B cell (primary cell): Measurements from ENCODE around the gene BTNL8. TPM values are rescaled to one million over a fixed set of nuclear protein-coding genes. Genes with fewer than 3 reads are reported as not detected.

Source experiments
- ATAC-seq: fragments of 200-7000 bp; cut with Tn5 transposase; one replicate; pipeline ENCODE4 v1.10.0; 2021; ENCODE audit warnings: low read depth, mild to moderate bottlenecking, moderate number of reproducible peaks, moderate library complexity
- CTCF ChIA-PET: fragments of 350-600 bp; sonication (Branson Sonifier 250); formaldehyde crosslinking; loops from one replicate; lab custom pipeline; 2021; ENCODE audit warnings: antibody characterized with exemption, inconsistent platforms; lab: Charles Lee
- POLR2A ChIA-PET: fragments of 350-600 bp; sonication (Branson Sonifier 250); formaldehyde crosslinking; loops from one replicate; lab custom pipeline; 2021; ENCODE audit warnings: antibody characterized with exemption; lab: Charles Lee
- DNase-seq: peaks from one replicate; pipeline ENCODE4 v3.0.0; 2013
- H2AFZ ChIP-seq: 2 replicates; pipeline ENCODE4 v1.6.1; 2012; ENCODE audit warnings: mild to moderate bottlenecking, low read depth, low read length; ENCODE audit not compliant: insufficient read depth, poor library complexity, severe bottlenecking
- H3K27ac ChIP-seq, 2 donors: 1 replicate in 1 of 2; 2 replicates in 1 of 2; pipeline ENCODE4 v1.5.1; 2012 to 2013; ENCODE audit warnings: low read length in 2 of 2, mild to moderate bottlenecking in 2 of 2, moderate library complexity in 1 of 2
- H3K27me3 ChIP-seq, 4 experiments: fragments of 200-600 bp in 1 of 4; sonication (generic) in 1 of 4; replicated peaks in 1 of 4; 1 replicate in 2 of 4; 2 replicates in 2 of 4; pipeline versions ENCODE4 v1.6.1 to v1.7.0; 2013 to 2016; ENCODE audit warnings: low read length in 3 of 4, mild to moderate bottlenecking in 2 of 4, mixed read lengths in 1 of 4, moderate library complexity in 1 of 4; ENCODE audit not compliant: insufficient read depth in 4 of 4, control insufficient read depth in 3 of 4; ENCODE audit errors: control extremely low read depth in 1 of 4
- H3K36me3 ChIP-seq, 2 experiments: replicated peaks in 1 of 2; 1 replicate in 1 of 2; 2 replicates in 1 of 2; pipeline versions ENCODE4 v1.6.1 to v1.7.1; 2013; ENCODE audit warnings: low read length in 1 of 2; ENCODE audit not compliant: insufficient read depth in 2 of 2, control insufficient read depth in 1 of 2; ENCODE audit errors: control extremely low read depth in 1 of 2, extremely low read depth in 1 of 2
- H3K4me1 ChIP-seq, 2 donors: fragments of 200-600 bp in 1 of 2; sonication (generic) in 1 of 2; 1 replicate in 1 of 2; 2 replicates in 1 of 2; pipeline versions ENCODE4 v1.5.1 to v1.6.1; 2013 to 2017; ENCODE audit warnings: low read length in 2 of 2; ENCODE audit not compliant: control insufficient read depth in 2 of 2, insufficient read depth in 2 of 2
- H3K4me2 ChIP-seq: replicated peaks from 2 replicates; pipeline ENCODE3; 2012; ENCODE audit warnings: mild to moderate bottlenecking, low read depth, low read length; ENCODE audit not compliant: poor library complexity, severe bottlenecking
- H3K4me3 ChIP-seq, 5 experiments: fragments of 200-600 bp in 1 of 5; sonication (generic) in 1 of 5; 1 replicate in 3 of 5; 2 replicates in 2 of 5; pipeline versions ENCODE4 v1.5.1 to v1.7.0; 2011 to 2016; ENCODE audit warnings: low read length in 4 of 5, mild to moderate bottlenecking in 4 of 5, low read depth in 2 of 5, control low read depth in 1 of 5, moderate library complexity in 1 of 5; ENCODE audit not compliant: insufficient read depth in 1 of 5; ENCODE audit errors: control extremely low read depth in 1 of 5, extremely low read depth in 1 of 5
- H3K79me2 ChIP-seq: fragments of 200-600 bp; sonication (generic); one replicate; pipeline ENCODE4 v1.6.0; 2016; ENCODE audit warnings: low read length; ENCODE audit not compliant: control insufficient read depth, insufficient read depth
- H3K9ac ChIP-seq: fragments of 200-600 bp; sonication (generic); 2 replicates; pipeline ENCODE4 v1.6.1; 2017; ENCODE audit warnings: mild to moderate bottlenecking, low read length, moderate library complexity
- H3K9me3 ChIP-seq, 3 donors: one replicate each; pipeline versions ENCODE4 v1.6.1 to v1.7.1; 2013; ENCODE audit warnings: low read length in 2 of 3; ENCODE audit not compliant: control insufficient read depth in 2 of 3, insufficient read depth in 1 of 3; ENCODE audit errors: control extremely low read depth in 1 of 3
- H4K20me1 ChIP-seq: 2 replicates; pipeline ENCODE4 v1.6.0; 2012; ENCODE audit warnings: mild to moderate bottlenecking, low read length; ENCODE audit not compliant: insufficient read depth, control insufficient read depth, poor library complexity, severe bottlenecking
- H3K27ac Mint-ChIP-seq: one replicate; pipeline ENCODE4 v1.8.0; 2021; ENCODE audit warnings: mixed read lengths
- H3K27me3 Mint-ChIP-seq: one replicate; pipeline ENCODE4 v1.8.0; 2021; ENCODE audit warnings: mixed read lengths
- H3K4me1 Mint-ChIP-seq: one replicate; pipeline ENCODE4 v1.8.0; 2021; ENCODE audit warnings: mixed read lengths
- H3K4me3 Mint-ChIP-seq: one replicate; pipeline ENCODE4 v1.8.0; 2021; ENCODE audit warnings: mixed read lengths
- H3K9me3 Mint-ChIP-seq: one replicate; pipeline ENCODE4 v1.8.0; 2022; ENCODE audit warnings: mixed read lengths; ENCODE audit not compliant: insufficient read depth
- CTCF ChIP-seq: fragments of 200-600 bp; IDR thresholded peaks from one replicate; pipeline ENCODE4 v1.8.0; 2022; ENCODE audit warnings: antibody characterized with exemption, mild to moderate bottlenecking
- EZH2 ChIP-seq: IDR thresholded peaks from 2 replicates; pipeline ENCODE4 v1.6.1; 2012; ENCODE audit warnings: borderline replicate concordance, low read depth, mild to moderate bottlenecking, moderate library complexity, low read length; ENCODE audit not compliant: insufficient read depth, poor library complexity, severe bottlenecking
- WGBS: methylation state at CpG from one replicate; pipeline ENCODE4 v1.1.5; 2013; ENCODE audit warnings: missing lambda C conversion rate; ENCODE audit not compliant: insufficient coverage; 5-methylcytosine and 5-hydroxymethylcytosine counted together
- intact Hi-C: fragments of 100-400 bp; cut with micrococcal nuclease; formaldehyde crosslinking; loops from one replicate; pipeline ENCODE4 v1.10.0; 2022
- polyA plus RNA-seq: library from polyadenylated mRNA; depleted of rRNA; stranded (reverse); fragments of >200 nt; gene quantifications from 2 replicates; pipeline ENCODE4 v1.2.3, GENCODE V29; 2012
- total RNA-seq, 2 donors: library from RNA; stranded (reverse); fragments of 120-200 nt in 1 of 2; gene quantifications; 1 replicate in 1 of 2; 2 replicates in 1 of 2; pipeline versions ENCODE4 v1.2.3 to v1.2.4, GENCODE V29; 2013 to 2022

BTNL8 gene
- total and polyA plus RNA-seq, 2 donors (not counting 1 experiment from before 2014, with no cell fraction given): not detected

DNA sequence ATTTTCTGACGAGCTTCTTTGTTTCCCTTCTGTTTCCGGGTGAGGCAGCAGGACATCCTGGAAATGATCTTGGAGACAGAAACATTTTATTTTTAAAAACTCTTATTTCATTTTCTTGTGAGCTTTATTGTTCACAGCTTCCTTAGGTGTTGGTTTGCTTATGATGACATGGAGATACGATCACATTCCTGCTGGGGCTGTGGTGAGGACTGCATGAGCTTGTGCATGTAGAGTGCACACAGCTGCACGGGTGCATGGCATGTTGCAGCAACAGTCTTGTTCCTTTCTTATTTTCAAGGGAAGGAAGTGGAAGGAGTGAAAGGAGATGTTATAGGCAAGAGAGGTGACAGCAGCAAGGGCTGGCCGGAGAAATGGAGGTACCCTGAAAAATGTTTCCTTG, 1.2 kb downstream of the BTNL8 start:
- Histone ChIP-seq H3K79me2 (no peaks in the 10 kb centered on the region), H3K27me3 (peaks cover 0 to 3% (median 0%) of the 10 kb centered on the region in 4 experiments), H4K20me1 (no peaks in the 10 kb centered on the region), H3K4me2 (no peak overlapping the region), H3K9ac (no peak overlapping the region), H3K4me1 (no peaks in the 10 kb centered on the region), H3K9me3 (peaks cover 0 to 7% (median 0%) of the 10 kb centered on the region in 3 donors), H2AFZ (no peak overlapping the region), H3K4me3 (no peak overlapping the region), H3K36me3 (no peaks in the 10 kb centered on the region), H3K27ac (no peak overlapping the region)
- no peak overlapping the region for H3K4me3 Mint-ChIP-seq
- intact Hi-C loops: no loop called here
- no peaks in the 10 kb centered on the region for H3K9me3 Mint-ChIP-seq
- DNase-seq (no peak), ATAC-seq (no peak)
- TF ChIP-seq EZH2: no peak
- no peak for TF ChIP-seq CTCF
- ChIA-PET POLR2A (no interaction called here), CTCF (no interaction called here)
- no peaks in the 10 kb centered on the region for H3K27me3 Mint-ChIP-seq
- WGBS: 87% methylated on average over 3 of the region's 5 CpGs
- peaks cover 2% of the 10 kb centered on the region for H3K4me1 Mint-ChIP-seq
- H3K27ac Mint-ChIP-seq: no peak overlapping the region

- peaks cover 2% of the 10 kb centered on the region for H3K4me1 Mint-ChIP-seq
- no peak for TF ChIP-seq CTCF
- no peak for TF ChIP-seq EZH2
- H3K4me3 Mint-ChIP-seq: no peak overlapping the region
- H3K27ac ChIP-seq: no peak overlapping the region
- H4K20me1 ChIP-seq: no peaks in the 10 kb centered on the region
- CTCF ChIA-PET: no interaction called here
- H3K9ac ChIP-seq: no peak overlapping the region
- no peaks in the 10 kb centered on the region for H3K9me3 Mint-ChIP-seq
- 71% methylated on average over 3 of the region's 7 CpGs for WGBS
- ATAC-seq: no peak
- H3K4me3 ChIP-seq: no peak overlapping the region
- no peaks in the 10 kb centered on the region for H3K36me3 ChIP-seq
- no peaks in the 10 kb centered on the region for H3K4me1 ChIP-seq
- intact Hi-C loops: no loop called here
- H3K4me2 ChIP-seq: no peak overlapping the region
- no peak overlapping the region for H2AFZ ChIP-seq
- H3K27ac Mint-ChIP-seq: no peak overlapping the region
- H3K79me2 ChIP-seq: no peaks in the 10 kb centered on the region
- POLR2A ChIA-PET: no interaction called here
- DNase-seq: no peak
- peaks cover 0 to 7% (median 0%) of the 10 kb centered on the region in 3 donors for H3K9me3 ChIP-seq
- peaks cover 0 to 3% (median 0%) of the 10 kb centered on the region in 4 experiments for H3K27me3 ChIP-seq
- H3K27me3 Mint-ChIP-seq: no peaks in the 10 kb centered on the region
Observed at GRCh38 chr5:180901319-180902009, 2.5 kb downstream of the BTNL8 start.
